ENCODE data around the gene RBP5.

- no peak for TF ChIP-seq HCFC1 (IDR thresholded peaks at IDR 0.05; ENCODE audit: low read length)
- TF ChIP-seq EP300 (IDR thresholded peaks at IDR 0.05; ENCODE audit: borderline replicate concordance in 1 of 2, control insufficient read depth in 1 of 2, low read depth in 2 of 2, low read length in 2 of 2) = no peak
- TF ChIP-seq RFX5 (IDR thresholded peaks at IDR 0.05; ENCODE audit: low read depth, low read length) = no peak
- TF ChIP-seq CTCF (IDR thresholded peaks at IDR 0.05 in 2 of 3, conservative IDR thresholded peaks at IDR 0.05 in 1 of 3; ENCODE audit: control insufficient read depth in 2 of 3, extremely low read depth in 1 of 3, insufficient read depth in 1 of 3, low read depth in 3 of 3, low read length in 3 of 3) = no peak
- no peak for TF ChIP-seq ZNF622 (IDR thresholded peaks at IDR 0.05)
- TF ChIP-seq, protein P1, sequence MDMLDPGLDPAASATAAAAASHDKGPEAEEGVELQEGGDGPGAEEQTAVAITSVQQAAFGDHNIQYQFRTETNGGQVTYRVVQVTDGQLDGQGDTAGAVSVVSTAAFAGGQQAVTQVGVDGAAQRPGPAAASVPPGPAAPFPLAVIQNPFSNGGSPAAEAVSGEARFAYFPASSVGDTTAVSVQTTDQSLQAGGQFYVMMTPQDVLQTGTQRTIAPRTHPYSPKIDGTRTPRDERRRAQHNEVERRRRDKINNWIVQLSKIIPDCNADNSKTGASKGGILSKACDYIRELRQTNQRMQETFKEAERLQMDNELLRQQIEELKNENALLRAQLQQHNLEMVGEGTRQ (IDR thresholded peaks at IDR 0.05; ENCODE audit: borderline replicate concordance, low read depth, low read length) = no peak
- TF ChIP-seq, protein P2, sequence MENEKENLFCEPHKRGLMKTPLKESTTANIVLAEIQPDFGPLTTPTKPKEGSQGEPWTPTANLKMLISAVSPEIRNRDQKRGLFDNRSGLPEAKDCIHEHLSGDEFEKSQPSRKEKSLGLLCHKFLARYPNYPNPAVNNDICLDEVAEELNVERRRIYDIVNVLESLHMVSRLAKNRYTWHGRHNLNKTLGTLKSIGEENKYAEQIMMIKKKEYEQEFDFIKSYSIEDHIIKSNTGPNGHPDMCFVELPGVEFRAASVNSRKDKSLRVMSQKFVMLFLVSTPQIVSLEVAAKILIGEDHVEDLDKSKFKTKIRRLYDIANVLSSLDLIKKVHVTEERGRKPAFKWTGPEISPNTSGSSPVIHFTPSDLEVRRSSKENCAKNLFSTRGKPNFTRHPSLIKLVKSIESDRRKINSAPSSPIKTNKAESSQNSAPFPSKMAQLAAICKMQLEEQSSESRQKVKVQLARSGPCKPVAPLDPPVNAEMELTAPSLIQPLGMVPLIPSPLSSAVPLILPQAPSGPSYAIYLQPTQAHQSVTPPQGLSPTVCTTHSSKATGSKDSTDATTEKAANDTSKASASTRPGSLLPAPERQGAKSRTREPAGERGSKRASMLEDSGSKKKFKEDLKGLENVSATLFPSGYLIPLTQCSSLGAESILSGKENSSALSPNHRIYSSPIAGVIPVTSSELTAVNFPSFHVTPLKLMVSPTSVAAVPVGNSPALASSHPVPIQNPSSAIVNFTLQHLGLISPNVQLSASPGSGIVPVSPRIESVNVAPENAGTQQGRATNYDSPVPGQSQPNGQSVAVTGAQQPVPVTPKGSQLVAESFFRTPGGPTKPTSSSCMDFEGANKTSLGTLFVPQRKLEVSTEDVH (IDR thresholded peaks at IDR 0.05; ENCODE audit: low read depth, partially characterized antibody) = no peak
- no peak for TF ChIP-seq NBN (IDR thresholded peaks at IDR 0.05)
- no peak for TF ChIP-seq POLR2A (IDR thresholded peaks at IDR 0.05; ENCODE audit: low read depth, low read length)
Measured at GRCh38 chr12:7091171-7091570, 37.5 kb downstream of the RBP5 start.
